Thoracic aorta (tissue), 2 donors: ENCODE results near the gene HIP1R. TPM values are rescaled to one million over a fixed set of nuclear protein-coding genes. Genes with fewer than 3 reads are reported as not detected.
"Not testable (repeated sequence)": the region's sequence is repeated elsewhere in the genome, so short reads cannot be mapped to it uniquely, and the experiment has no call there.

Experiments
- ATAC-seq: fragments of 150-250 bp; one replicate; pipeline ENCODE4 v1.8.0; 2017; ENCODE audit warnings: low read depth; ENCODE audit not compliant: insufficient number of reproducible peaks, low FRiP score
- DNase-seq: peaks from one replicate; pipeline ENCODE4 v3.0.0-alpha.2; 2020; ENCODE audit warnings: low spot score
- H3K27ac ChIP-seq, 2 donors: fragments of 200-600 bp; sonication (generic); 1 replicate in 1 of 2; 2 replicates in 1 of 2; pipeline ENCODE4 v1.5.1; 2016; ENCODE audit warnings: mild to moderate bottlenecking in 2 of 2, moderate library complexity in 2 of 2
- H3K27me3 ChIP-seq: fragments of 200-600 bp; sonication (generic); replicated peaks from 2 replicates; pipeline ENCODE4 v1.6.0; 2016; ENCODE audit warnings: mild to moderate bottlenecking; ENCODE audit not compliant: insufficient read depth
- H3K36me3 ChIP-seq: fragments of 200-600 bp; sonication (generic); one replicate; pipeline ENCODE4 v1.5.1; 2016
- H3K4me1 ChIP-seq, 2 donors: fragments of 200-600 bp; sonication (generic); 1 replicate in 1 of 2; 2 replicates in 1 of 2; pipeline versions ENCODE4 v1.5.1 to v1.6.0; 2016; ENCODE audit warnings: low read depth in 2 of 2, mild to moderate bottlenecking in 1 of 2; ENCODE audit not compliant: control insufficient read depth in 1 of 2
- H3K4me3 ChIP-seq: fragments of 200-600 bp; sonication (generic); 2 replicates; pipeline ENCODE4 v1.5.1; 2016; ENCODE audit warnings: mild to moderate bottlenecking
- H3K9me3 ChIP-seq: fragments of 200-600 bp; sonication (generic); 2 replicates; pipeline ENCODE4 v1.5.1; 2016
- total RNA-seq, 2 donors: library from RNA; depleted of rRNA; stranded (reverse); fragments of >200 nt; gene quantifications; one replicate each; pipeline versions ENCODE4 v1.1.0 to v1.2.3, GENCODE V29; 2016
- TF ChIP-seq, protein P1 (sequence below): fragments of 200-600 bp; sonication (generic); IDR thresholded peaks from one replicate; pipeline ENCODE4 v1.5.1; 2019; ENCODE audit warnings: antibody characterized with exemption

Gene HIP1R
- total RNA-seq, 2 donors from 2014 or later: 109 to 131 TPM

DNA sequence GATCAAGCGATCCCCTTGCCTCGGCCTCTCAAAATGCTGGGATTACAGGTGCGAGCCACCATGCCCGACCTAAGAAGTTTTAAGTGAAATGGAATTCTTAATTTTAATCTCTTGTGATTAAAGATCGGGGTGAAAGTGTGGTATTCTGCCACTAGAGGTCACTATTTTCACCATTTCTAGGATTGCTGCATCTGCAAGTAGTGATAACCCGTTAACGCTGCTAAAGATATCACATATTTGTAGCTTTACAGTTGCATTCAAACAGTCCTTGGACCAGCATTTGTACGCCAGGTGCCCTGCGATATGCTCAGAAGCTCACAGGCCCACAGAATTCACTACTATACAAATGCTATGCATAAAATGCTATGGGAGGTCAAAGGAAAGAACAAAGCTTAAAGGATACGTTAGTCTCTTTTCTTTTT is 41.6 kb upstream of the HIP1R start:
- Histone ChIP-seq H3K4me1 (no peaks in the 10 kb centered on the region), H3K9me3 (no peaks in the 10 kb centered on the region), H3K27me3 (no peaks in the 10 kb centered on the region), H3K27ac (no peak overlapping the region), H3K36me3 (no peaks in the 10 kb centered on the region), H3K4me3 (peak overlapping the region; percentile 32)
- TF ChIP-seq, protein P1, sequence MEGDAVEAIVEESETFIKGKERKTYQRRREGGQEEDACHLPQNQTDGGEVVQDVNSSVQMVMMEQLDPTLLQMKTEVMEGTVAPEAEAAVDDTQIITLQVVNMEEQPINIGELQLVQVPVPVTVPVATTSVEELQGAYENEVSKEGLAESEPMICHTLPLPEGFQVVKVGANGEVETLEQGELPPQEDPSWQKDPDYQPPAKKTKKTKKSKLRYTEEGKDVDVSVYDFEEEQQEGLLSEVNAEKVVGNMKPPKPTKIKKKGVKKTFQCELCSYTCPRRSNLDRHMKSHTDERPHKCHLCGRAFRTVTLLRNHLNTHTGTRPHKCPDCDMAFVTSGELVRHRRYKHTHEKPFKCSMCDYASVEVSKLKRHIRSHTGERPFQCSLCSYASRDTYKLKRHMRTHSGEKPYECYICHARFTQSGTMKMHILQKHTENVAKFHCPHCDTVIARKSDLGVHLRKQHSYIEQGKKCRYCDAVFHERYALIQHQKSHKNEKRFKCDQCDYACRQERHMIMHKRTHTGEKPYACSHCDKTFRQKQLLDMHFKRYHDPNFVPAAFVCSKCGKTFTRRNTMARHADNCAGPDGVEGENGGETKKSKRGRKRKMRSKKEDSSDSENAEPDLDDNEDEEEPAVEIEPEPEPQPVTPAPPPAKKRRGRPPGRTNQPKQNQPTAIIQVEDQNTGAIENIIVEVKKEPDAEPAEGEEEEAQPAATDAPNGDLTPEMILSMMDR: peak; percentile 74
- no peak for DNase-seq
- no peak for ATAC-seq

DNA sequence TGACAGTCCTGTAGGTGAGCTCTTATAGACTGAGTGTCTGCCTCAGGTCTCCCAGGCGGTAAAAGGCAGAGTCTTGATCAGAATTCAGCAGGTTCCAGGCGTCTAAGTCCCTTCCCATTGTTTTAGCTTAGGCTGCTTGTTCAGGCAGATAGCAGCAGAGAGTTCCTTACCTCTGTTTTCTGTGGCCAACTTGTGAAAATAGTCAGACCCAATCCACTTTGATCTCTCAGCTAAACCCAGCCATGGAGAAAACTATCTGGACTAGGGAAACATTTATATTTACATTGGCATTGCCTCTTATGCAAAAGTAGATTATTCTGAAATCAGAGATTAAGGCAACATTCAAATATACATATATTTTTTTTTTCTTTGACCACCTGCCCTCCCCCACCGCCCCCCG is 39.5 kb upstream of the HIP1R start:
- Histone ChIP-seq H3K27me3 (no peaks in the 10 kb centered on the region), H3K36me3 (no peaks in the 10 kb centered on the region), H3K4me3 (no peak overlapping the region), H3K9me3 (no peaks in the 10 kb centered on the region), H3K4me1 (no peaks in the 10 kb centered on the region), H3K27ac (no peak overlapping the region)
- no peak for ATAC-seq
- no peak for DNase-seq
- TF ChIP-seq, protein P1: no peak

DNA sequence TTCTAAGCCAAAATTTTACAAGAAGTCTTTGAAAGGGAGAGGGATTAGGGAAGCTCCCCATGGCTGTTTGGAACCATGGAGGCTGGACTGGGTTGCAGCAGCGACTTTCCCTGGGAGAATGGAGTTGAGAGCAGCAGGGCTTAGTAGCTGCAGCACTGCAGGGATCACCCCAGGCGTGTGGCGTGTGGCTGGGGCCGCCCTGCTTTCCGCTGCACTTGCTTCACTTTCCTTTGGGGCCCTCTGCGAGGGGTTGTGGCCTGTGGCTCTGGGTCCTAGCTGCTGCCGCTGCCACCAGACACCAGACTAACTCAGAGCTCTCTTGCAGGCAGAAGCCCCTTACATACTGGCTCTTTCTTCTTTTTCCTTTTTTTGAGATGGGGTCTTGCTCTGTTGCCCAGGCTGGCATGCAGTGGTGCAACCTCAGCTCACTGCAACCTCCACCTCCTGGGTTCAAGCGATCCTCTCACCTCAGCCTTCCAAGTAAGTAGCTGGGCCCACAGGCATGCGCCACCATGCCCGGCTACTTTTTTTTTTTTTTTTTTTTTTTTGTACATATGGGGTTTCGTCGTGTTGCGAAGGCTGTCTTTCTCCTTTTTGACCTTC is 35.5 kb upstream of the HIP1R start:
- H3K36me3 ChIP-seq: no peaks in the 10 kb centered on the region
- H3K27ac ChIP-seq: no peak overlapping the region
- no peaks in the 10 kb centered on the region for H3K27me3 ChIP-seq
- ATAC-seq (no peak), DNase-seq (no peak)
- no peaks in the 10 kb centered on the region for H3K9me3 ChIP-seq
- no peaks in the 10 kb centered on the region for H3K4me1 ChIP-seq
- TF ChIP-seq, protein P1: no peak
- no peak overlapping the region for H3K4me3 ChIP-seq

DNA sequence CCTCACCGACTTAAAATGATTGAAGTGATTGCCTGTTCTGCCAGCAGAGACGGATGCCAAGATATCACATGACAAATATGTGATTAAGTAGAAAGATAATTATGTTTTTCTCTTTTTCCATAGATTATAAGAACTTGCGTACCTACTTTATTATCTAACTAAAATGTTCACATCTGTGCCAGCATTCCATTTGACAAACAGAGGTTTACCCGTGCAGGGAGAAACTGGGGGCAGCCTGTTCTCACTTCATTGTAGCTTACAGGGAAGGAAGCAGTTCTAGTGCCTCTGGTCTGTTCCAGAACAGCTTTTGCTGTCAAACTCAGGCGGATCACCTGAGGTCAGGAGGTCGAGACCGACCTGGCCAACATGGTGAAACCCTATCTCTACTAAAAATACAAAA is 31.3 kb upstream of the HIP1R start:
- no peaks in the 10 kb centered on the region for H3K9me3 ChIP-seq
- TF ChIP-seq, protein P1: no peak
- no peaks in the 10 kb centered on the region for H3K27me3 ChIP-seq
- no peak overlapping the region for H3K27ac ChIP-seq
- no peaks in the 10 kb centered on the region for H3K36me3 ChIP-seq
- no peak overlapping the region for H3K4me3 ChIP-seq
- DNase-seq: no peak
- no peak for ATAC-seq
- no peaks in the 10 kb centered on the region for H3K4me1 ChIP-seq

DNA sequence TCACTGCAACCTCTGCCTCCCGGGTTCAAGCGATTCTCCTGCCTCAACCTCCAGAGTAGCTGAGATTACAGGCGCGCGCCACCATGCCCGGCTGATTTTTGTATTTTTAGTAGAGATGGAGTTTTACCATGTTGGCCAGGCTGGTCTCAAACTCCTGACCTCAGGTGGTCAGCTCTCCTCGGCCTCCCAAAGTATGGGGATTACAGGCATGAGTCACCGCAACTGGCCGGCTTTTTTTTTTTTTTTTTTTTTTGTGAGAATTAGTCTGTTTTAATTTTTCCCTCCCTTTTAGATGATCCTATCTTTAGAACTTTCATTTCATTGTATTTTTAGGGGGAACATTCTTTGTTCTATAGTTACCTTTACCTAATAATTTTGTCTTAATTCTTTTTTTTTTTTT is 30.3 kb upstream of the HIP1R start:
- not testable (repeated sequence) for H3K27me3 ChIP-seq, H3K4me3 ChIP-seq, H3K9me3 ChIP-seq, H3K27ac ChIP-seq, DNase-seq, H3K36me3 ChIP-seq, ATAC-seq, H3K4me1 ChIP-seq

DNA sequence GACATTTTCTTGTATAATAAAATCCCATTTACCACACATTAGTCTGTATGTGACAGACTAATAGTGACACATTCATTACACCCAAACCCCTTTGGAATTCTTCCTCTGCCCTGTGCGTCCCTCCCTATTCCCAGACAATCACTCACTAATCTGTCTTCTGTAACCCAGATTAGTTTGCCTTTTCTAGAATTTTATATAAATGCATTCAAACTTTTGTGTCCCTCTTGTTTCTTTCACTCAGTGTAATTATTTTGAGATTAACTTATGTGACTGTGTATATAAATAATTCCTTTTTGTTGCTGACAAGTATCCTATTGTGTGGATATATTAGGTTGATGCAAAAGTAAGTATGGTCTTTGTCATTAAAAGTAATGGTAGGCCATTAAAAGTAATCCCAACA is 27.6 kb upstream of the HIP1R start:
- TF ChIP-seq, protein P1: no peak
- H3K4me1 ChIP-seq: no peaks in the 10 kb centered on the region
- H3K9me3 ChIP-seq: no peaks in the 10 kb centered on the region
- no peak for DNase-seq
- H3K27ac ChIP-seq: no peak overlapping the region
- no peaks in the 10 kb centered on the region for H3K36me3 ChIP-seq
- no peak for ATAC-seq
- no peak overlapping the region for H3K4me3 ChIP-seq
- H3K27me3 ChIP-seq: no peaks in the 10 kb centered on the region
